Adrenal gland (tissue), 5 donors: ENCODE measurements around the gene CMBL.

ENCODE experiments used
- CTCF ChIP-seq, 6 experiments: fragments of 450-650 bp in 4 of 6; fragments of 200-600 bp in 2 of 6; sonication (generic) in 1 of 6; IDR thresholded peaks; 1 replicate in 5 of 6; 2 replicates in 1 of 6; pipeline versions ENCODE4 v1.5.1 to v1.8.0; 2016 to 2021; ENCODE audit warnings: antibody characterized with exemption in 6 of 6, mild to moderate bottlenecking in 2 of 6, moderate library complexity in 1 of 6
- POLR2A ChIP-seq, 2 donors: fragments of 450-650 bp; IDR thresholded peaks; one replicate each; pipeline ENCODE4 v1.6.1; 2017; ENCODE audit warnings: antibody characterized with exemption in 2 of 2, mild to moderate bottlenecking in 2 of 2, moderate library complexity in 1 of 2
- donor health status: DM: no; HTN: no; CAD: no.

- no peak for TF ChIP-seq POLR2A (IDR thresholded peaks at IDR 0.05)
- TF ChIP-seq CTCF (IDR thresholded peaks at IDR 0.05) = no peak
These were observed 72.4 kb downstream of the CMBL start for GRCh38 chr5:10235350-10235749.
